Keratinocyte (primary cell): ENCODE results near the gene FRS2. TPM values are rescaled to one million over a fixed set of nuclear protein-coding genes. Genes with fewer than 3 reads are reported as not detected.

ENCODE experiments used
- DNase-seq: peaks from one replicate; pipeline ENCODE4 v3.0.0-alpha.2; 2011; ENCODE audit warnings: low read depth, missing footprints, low spot score
- FAIRE-seq: peaks from 2 replicates; lab custom pipeline; 2011; peaks lifted over from hg19 to GRCh38; lab: Jason Lieb, UNC
- H2AFZ ChIP-seq: 2 replicates; pipeline ENCODE4 v1.6.0; 2012; ENCODE audit warnings: low read length, control low read depth, inconsistent platforms; ENCODE audit not compliant: control insufficient read depth
- H3K27ac ChIP-seq: 2 replicates; pipeline ENCODE4 v1.5.1; 2011; ENCODE audit warnings: low read length; ENCODE audit not compliant: control insufficient read depth, insufficient read depth
- H3K27me3 ChIP-seq: 3 replicates; pipeline ENCODE4 v1.6.0; 2011; ENCODE audit warnings: low read length; ENCODE audit not compliant: control insufficient read depth, insufficient read depth; ENCODE audit errors: extremely low read depth
- H3K36me3 ChIP-seq, 2 experiments: 2 replicates in 1 of 2; 3 replicates in 1 of 2; pipeline ENCODE4 v1.5.1; 2011; ENCODE audit warnings: low read length in 2 of 2, mild to moderate bottlenecking in 1 of 2; ENCODE audit not compliant: control insufficient read depth in 2 of 2, insufficient read depth in 2 of 2; ENCODE audit errors: extremely low read depth in 1 of 2
- H3K4me1 ChIP-seq: 3 replicates; pipeline ENCODE4 v1.5.1; 2011; ENCODE audit warnings: low read length; ENCODE audit not compliant: control insufficient read depth, insufficient read depth; ENCODE audit errors: extremely low read depth
- H3K4me2 ChIP-seq: 3 replicates; pipeline ENCODE4 v1.6.0; 2011; ENCODE audit warnings: low read depth, low read length; ENCODE audit not compliant: control insufficient read depth, insufficient read depth; ENCODE audit errors: extremely low read depth
- H3K4me3 ChIP-seq, 3 experiments: fragments of 200-600 bp in 1 of 3; sonication (generic) in 1 of 3; 2 replicates in 2 of 3; 3 replicates in 1 of 3; pipeline ENCODE4 v1.5.1; 2011 to 2016; ENCODE audit warnings: low read length in 3 of 3, mild to moderate bottlenecking in 3 of 3, control low read depth in 2 of 3, inconsistent platforms in 1 of 3, low read depth in 1 of 3, mixed read lengths in 1 of 3, mixed run types in 1 of 3, moderate library complexity in 1 of 3; ENCODE audit not compliant: control insufficient read depth in 2 of 3, insufficient read depth in 2 of 3; ENCODE audit errors: extremely low read depth in 1 of 3
- H3K79me2 ChIP-seq: 2 replicates; pipeline ENCODE4 v1.6.0; 2012; ENCODE audit warnings: low read length; ENCODE audit not compliant: control insufficient read depth, insufficient read depth
- H3K9ac ChIP-seq: 3 replicates; pipeline ENCODE4 v1.6.0; 2011; ENCODE audit warnings: low read length; ENCODE audit not compliant: control insufficient read depth, insufficient read depth; ENCODE audit errors: extremely low read depth
- H3K9me1 ChIP-seq: 3 replicates; pipeline ENCODE4 v1.6.0; 2011; ENCODE audit warnings: low read length; ENCODE audit not compliant: control insufficient read depth, insufficient read depth; ENCODE audit errors: extremely low read depth
- H3K9me3 ChIP-seq: 2 replicates; pipeline ENCODE4 v1.5.1; 2012; ENCODE audit warnings: low read depth, low read length; ENCODE audit not compliant: control insufficient read depth
- H4K20me1 ChIP-seq: 3 replicates; pipeline ENCODE4 v1.6.0; 2011; ENCODE audit warnings: low read length; ENCODE audit not compliant: control insufficient read depth, insufficient read depth; ENCODE audit errors: extremely low read depth
- EZH2 ChIP-seq: IDR thresholded peaks from one replicate; pipeline ENCODE4 v1.6.1; 2012; ENCODE audit warnings: inconsistent platforms, mild to moderate bottlenecking, low read length, moderate library complexity
- dilution Hi-C: fragments of 300-500 bp; cut with MboI; formaldehyde crosslinking; loops from one replicate; pipeline ENCODE4 v1.7.0; 2020; ENCODE audit warnings: low sequenced_read_pairs; ENCODE audit not compliant: extremely low pct_ligation_motif_present
- polyA plus RNA-seq, 5 experiments: library from polyadenylated mRNA; depleted of rRNA in 3 of 5; stranded (reverse) in 3 of 5; stranded (forward) in 1 of 5; unstranded in 1 of 5; fragments of >200 nt; gene quantifications; 1 replicate in 1 of 5; 2 replicates in 3 of 5; 3 replicates in 1 of 5; pipeline versions ENCODE4 v1.2.1 to v1.2.3, GENCODE V29; 2011 to 2012; ENCODE audit warnings: missing spikeins in 2 of 5, low read depth in 1 of 5, low replicate concordance in 1 of 5
- TF ChIP-seq, protein P1 (sequence below), 3 experiments: IDR thresholded peaks in 1 of 3; conservative IDR thresholded peaks in 1 of 3; optimal IDR thresholded peaks in 1 of 3; 2 replicates in 2 of 3; 3 replicates in 1 of 3; pipeline versions ENCODE3 to v1.5.1; 2011; ENCODE audit warnings: low read length in 3 of 3, mild to moderate bottlenecking in 3 of 3, moderate library complexity in 2 of 3, control low read depth in 1 of 3, inconsistent platforms in 1 of 3; ENCODE audit not compliant: insufficient read depth in 2 of 3; ENCODE audit errors: extremely low read depth in 1 of 3

FRS2 gene
- polyA plus RNA-seq, 1 donor (not counting 4 experiments of a cell fraction or from before 2014, with no cell fraction given), result 28.6 TPM

- H3K79me2 ChIP-seq, result no peaks in the 10 kb centered on the region
- H2AFZ ChIP-seq, result no peak overlapping the region
- H3K27ac ChIP-seq, result no peak overlapping the region
- no peak overlapping the region for H3K4me2 ChIP-seq
- TF ChIP-seq, protein P1, sequence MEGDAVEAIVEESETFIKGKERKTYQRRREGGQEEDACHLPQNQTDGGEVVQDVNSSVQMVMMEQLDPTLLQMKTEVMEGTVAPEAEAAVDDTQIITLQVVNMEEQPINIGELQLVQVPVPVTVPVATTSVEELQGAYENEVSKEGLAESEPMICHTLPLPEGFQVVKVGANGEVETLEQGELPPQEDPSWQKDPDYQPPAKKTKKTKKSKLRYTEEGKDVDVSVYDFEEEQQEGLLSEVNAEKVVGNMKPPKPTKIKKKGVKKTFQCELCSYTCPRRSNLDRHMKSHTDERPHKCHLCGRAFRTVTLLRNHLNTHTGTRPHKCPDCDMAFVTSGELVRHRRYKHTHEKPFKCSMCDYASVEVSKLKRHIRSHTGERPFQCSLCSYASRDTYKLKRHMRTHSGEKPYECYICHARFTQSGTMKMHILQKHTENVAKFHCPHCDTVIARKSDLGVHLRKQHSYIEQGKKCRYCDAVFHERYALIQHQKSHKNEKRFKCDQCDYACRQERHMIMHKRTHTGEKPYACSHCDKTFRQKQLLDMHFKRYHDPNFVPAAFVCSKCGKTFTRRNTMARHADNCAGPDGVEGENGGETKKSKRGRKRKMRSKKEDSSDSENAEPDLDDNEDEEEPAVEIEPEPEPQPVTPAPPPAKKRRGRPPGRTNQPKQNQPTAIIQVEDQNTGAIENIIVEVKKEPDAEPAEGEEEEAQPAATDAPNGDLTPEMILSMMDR (optimal IDR thresholded peaks at IDR 0.05 in 1 of 3, IDR thresholded peaks at IDR 0.05 in 1 of 3, conservative IDR thresholded peaks at IDR 0.05 in 1 of 3; ENCODE audit: extremely low read depth in 1 of 3, insufficient read depth in 2 of 3, low read length in 3 of 3), result no peak
- TF ChIP-seq EZH2, result no peak
- no peaks in the 10 kb centered on the region for H3K9me1 ChIP-seq
- H3K4me3 ChIP-seq, result no peak overlapping the region
- FAIRE-seq (no peak), DNase-seq (no peak)
- no peaks in the 10 kb centered on the region for H3K36me3 ChIP-seq
- dilution Hi-C loops, result no loop called here
- no peak overlapping the region for H3K9ac ChIP-seq
- H3K4me1 ChIP-seq, result no peaks in the 10 kb centered on the region
- H3K27me3 ChIP-seq, result no peaks in the 10 kb centered on the region
- H3K9me3 ChIP-seq, result no peaks in the 10 kb centered on the region
- H4K20me1 ChIP-seq, result no peaks in the 10 kb centered on the region
Observed at GRCh38 chr12:69423037-69423905, 46.9 kb upstream of the FRS2 start.

DNA sequence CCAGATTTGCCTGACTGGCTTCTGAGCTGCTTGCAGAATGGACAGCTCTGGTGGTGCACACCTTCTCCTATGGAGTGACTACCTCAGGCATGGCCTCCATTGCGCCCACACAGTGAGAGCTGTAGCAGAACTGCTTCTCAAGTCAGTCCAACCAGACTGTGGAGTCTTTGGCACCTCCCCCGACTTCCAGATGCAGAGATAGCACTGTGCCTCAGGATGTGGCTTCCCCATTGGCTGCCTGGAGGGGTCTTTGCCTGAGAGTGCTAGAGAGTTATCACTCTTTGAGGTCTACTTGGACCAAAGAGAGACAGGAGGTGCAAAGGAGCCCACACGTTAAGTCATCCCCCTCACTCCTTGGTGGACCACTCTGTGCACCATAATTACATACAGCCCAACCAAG lies 44.8 kb upstream of the FRS2 start:
- no peaks in the 10 kb centered on the region for H3K9me1 ChIP-seq
- TF ChIP-seq, protein P1 (optimal IDR thresholded peaks at IDR 0.05 in 1 of 3, IDR thresholded peaks at IDR 0.05 in 1 of 3, conservative IDR thresholded peaks at IDR 0.05 in 1 of 3; ENCODE audit: extremely low read depth in 1 of 3, insufficient read depth in 2 of 3, low read length in 3 of 3), result no peak
- H3K4me2 ChIP-seq, result no peak overlapping the region
- no peaks in the 10 kb centered on the region for H3K79me2 ChIP-seq
- no peak overlapping the region for H2AFZ ChIP-seq
- dilution Hi-C loops, result no loop called here
- H3K4me1 ChIP-seq, result no peaks in the 10 kb centered on the region
- no peaks in the 10 kb centered on the region for H4K20me1 ChIP-seq
- H3K9me3 ChIP-seq, result no peaks in the 10 kb centered on the region
- H3K9ac ChIP-seq, result no peak overlapping the region
- H3K27me3 ChIP-seq, result no peaks in the 10 kb centered on the region
- H3K4me3 ChIP-seq, result no peak overlapping the region
- H3K36me3 ChIP-seq, result no peaks in the 10 kb centered on the region
- FAIRE-seq (no peak), DNase-seq (no peak)
- H3K27ac ChIP-seq, result no peak overlapping the region
